Measurements from ENCODE around the gene ABLIM2. TPM values are rescaled to one million over a fixed set of nuclear protein-coding genes. Genes with fewer than 3 reads are reported as not detected.

The ABLIM2 gene
- total RNA-seq, 1 donor from 2014 or later, result 3.5 TPM

DNA sequence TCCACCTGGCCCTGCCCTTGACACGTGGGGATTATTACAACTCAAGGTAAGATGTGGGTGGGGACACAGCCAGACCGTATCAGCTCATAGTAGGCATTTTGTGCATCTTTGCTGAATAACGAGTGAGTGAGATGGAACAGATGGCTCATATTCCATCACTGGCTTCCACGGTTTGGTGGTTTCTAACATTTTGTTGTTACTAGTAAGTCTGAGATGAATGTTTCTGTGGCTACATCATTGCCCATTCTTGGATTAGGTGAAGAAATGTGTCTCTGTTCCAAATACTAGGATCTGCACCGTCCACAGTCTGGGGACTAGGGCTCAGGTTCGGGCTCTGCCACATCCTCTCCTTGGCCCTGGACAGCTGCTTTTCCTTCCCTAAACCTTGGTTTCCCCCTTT is 3.6 kb downstream of the ABLIM2 start:
- peaks cover 9% of the 10 kb centered on the region for H3K4me1 Mint-ChIP-seq
- H3K27me3 Mint-ChIP-seq (ENCODE audit: low read depth), result peaks cover 64% of the 10 kb centered on the region
- H3K27ac Mint-ChIP-seq, result no peak overlapping the region
- no peaks in the 10 kb centered on the region for H3K9me3 Mint-ChIP-seq
- TF ChIP-seq, protein P1, sequence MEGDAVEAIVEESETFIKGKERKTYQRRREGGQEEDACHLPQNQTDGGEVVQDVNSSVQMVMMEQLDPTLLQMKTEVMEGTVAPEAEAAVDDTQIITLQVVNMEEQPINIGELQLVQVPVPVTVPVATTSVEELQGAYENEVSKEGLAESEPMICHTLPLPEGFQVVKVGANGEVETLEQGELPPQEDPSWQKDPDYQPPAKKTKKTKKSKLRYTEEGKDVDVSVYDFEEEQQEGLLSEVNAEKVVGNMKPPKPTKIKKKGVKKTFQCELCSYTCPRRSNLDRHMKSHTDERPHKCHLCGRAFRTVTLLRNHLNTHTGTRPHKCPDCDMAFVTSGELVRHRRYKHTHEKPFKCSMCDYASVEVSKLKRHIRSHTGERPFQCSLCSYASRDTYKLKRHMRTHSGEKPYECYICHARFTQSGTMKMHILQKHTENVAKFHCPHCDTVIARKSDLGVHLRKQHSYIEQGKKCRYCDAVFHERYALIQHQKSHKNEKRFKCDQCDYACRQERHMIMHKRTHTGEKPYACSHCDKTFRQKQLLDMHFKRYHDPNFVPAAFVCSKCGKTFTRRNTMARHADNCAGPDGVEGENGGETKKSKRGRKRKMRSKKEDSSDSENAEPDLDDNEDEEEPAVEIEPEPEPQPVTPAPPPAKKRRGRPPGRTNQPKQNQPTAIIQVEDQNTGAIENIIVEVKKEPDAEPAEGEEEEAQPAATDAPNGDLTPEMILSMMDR (IDR thresholded peaks at IDR 0.05; ENCODE audit: unreplicated experiment), result no peak
- no peaks in the 10 kb centered on the region for H3K36me3 Mint-ChIP-seq
- no peak overlapping the region for H3K4me3 Mint-ChIP-seq
- DNase-seq (ENCODE audit: low spot score in 2 of 2, unreplicated experiment in 2 of 2), result no peak

DNA sequence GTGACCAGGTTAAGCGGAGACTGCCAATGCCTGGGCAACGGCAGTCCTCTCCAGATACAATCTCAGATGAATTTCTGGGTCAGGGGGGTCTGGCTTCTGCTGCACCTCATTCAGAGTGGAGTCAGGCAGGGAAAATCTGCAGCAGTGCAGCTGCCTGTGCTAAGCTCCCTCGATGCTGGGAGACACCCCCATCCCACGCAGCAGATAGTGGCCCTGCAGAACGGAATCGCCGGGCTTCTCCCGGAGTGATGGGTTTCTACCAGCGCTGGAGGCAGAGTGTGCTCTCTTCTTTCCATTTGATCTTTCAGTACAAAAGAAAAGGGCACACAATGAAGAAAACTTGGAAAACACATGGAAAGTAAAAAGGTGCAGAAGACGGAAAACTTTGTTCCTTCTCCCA is 5.2 kb downstream of the ABLIM2 start:
- Mint-ChIP-seq H3K36me3 (no peaks in the 10 kb centered on the region), H3K4me3 (no peak overlapping the region), H3K4me1 (no peaks in the 10 kb centered on the region), H3K9me3 (no peaks in the 10 kb centered on the region), H3K27me3 (ENCODE audit: low read depth) (peaks cover 60% of the 10 kb centered on the region), H3K27ac (no peak overlapping the region)
- TF ChIP-seq, protein P1 (IDR thresholded peaks at IDR 0.05; ENCODE audit: unreplicated experiment), result no peak
- no peak for DNase-seq (ENCODE audit: low spot score in 2 of 2, unreplicated experiment in 2 of 2)

DNA sequence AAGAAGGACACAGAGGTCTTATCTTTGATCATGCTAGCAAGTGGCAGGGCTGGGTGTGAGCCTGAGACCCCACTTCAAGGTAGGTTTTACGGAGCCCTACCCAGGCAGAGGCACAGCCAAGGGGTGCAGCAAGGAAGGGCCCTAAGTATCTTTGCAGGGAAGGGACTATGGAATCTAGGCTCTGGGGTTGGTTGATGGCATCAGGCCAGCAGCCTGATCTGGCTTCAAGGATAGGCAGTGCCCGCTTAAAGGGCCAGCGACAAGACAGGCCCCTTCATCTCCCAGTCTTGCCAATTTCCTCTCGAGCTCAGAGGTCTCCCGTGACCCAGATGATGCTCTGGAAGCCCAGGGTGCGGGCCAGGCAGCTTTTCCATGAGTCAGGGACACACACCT is 5.8 kb downstream of the ABLIM2 start:
- H3K9me3 Mint-ChIP-seq, result no peaks in the 10 kb centered on the region
- no peak for DNase-seq (ENCODE audit: low spot score in 2 of 2, unreplicated experiment in 2 of 2)
- TF ChIP-seq, protein P1 (IDR thresholded peaks at IDR 0.05; ENCODE audit: unreplicated experiment), result no peak
- no peaks in the 10 kb centered on the region for H3K36me3 Mint-ChIP-seq
- H3K4me1 Mint-ChIP-seq, result no peaks in the 10 kb centered on the region
- peaks cover 61% of the 10 kb centered on the region for H3K27me3 Mint-ChIP-seq (ENCODE audit: low read depth)
- no peak overlapping the region for H3K4me3 Mint-ChIP-seq
- H3K27ac Mint-ChIP-seq, result no peak overlapping the region

DNA sequence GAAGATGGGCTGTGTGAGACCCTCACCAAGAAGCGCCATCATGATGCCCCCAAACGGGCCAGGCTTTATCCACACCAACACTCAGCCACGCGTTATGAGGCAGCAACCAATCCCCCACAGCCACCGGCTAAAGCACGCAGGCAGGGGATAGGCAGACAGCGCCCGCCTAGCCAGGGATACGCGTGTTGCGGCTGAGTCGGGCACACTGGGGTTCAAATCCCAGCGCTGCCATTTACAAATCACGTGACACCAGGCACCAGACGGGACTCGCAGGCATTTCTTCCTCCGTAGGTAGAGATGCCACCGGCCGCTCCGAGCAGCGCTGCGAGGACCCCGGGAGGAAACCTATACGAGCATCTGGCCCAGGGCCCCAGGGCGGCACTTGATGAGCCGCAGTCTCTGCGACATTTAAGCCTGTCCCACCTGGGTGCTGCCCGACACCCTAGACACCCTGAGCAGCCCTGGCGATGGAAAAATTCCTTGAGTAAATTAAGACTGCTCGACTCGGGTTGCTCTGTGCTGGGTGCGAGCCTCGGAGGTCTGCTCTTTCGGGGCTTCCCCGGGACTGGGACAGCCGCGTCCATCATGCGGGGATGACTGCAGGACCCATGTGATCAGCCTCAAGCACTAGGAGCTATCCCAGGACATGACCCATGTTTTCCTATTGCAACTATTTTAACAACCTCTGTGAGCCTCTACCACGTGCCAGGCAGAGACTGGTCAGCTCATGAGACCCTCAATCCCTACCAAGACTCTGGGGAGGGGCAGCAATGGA is 6.3 kb downstream of the ABLIM2 start:
- Mint-ChIP-seq H3K27ac (no peak overlapping the region), H3K36me3 (no peaks in the 10 kb centered on the region), H3K9me3 (no peaks in the 10 kb centered on the region), H3K4me3 (no peak overlapping the region), H3K27me3 (ENCODE audit: low read depth) (peaks cover 57% of the 10 kb centered on the region), H3K4me1 (no peaks in the 10 kb centered on the region)
- TF ChIP-seq, protein P1 (IDR thresholded peaks at IDR 0.05; ENCODE audit: unreplicated experiment), result no peak
- DNase-seq (ENCODE audit: low spot score in 2 of 2, unreplicated experiment in 2 of 2), result no peak

DNA sequence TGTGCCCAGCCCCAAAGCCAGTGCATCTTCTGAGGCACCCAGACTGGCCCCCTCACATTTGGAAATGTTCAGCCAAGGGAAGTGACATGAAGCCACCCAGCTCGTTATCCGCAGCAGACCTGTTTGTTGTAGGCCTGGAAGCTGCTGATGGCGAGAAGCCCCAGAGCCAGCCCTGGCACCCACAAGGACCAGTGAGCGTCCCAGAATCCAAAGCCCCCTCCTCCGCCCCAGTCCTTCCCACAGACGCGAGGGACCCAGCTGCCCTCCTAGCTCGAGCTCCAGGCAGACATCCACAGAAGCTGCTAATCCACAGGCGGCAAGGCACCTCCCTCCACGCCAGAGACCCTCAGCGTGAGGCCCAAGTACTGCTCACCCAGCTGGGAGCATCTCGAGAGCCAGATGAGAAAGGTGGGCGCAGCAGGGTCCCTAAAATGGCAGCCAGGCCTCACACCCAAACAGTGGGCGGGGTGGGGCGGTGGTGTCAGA is 7.4 kb downstream of the ABLIM2 start:
- H3K27me3 Mint-ChIP-seq (ENCODE audit: low read depth), result peaks cover 51% of the 10 kb centered on the region
- no peak overlapping the region for H3K4me3 Mint-ChIP-seq
- H3K36me3 Mint-ChIP-seq, result no peaks in the 10 kb centered on the region

More for the DNA sequence above, 7.4 kb downstream of the ABLIM2 start:
- H3K27ac Mint-ChIP-seq, result no peak overlapping the region
- TF ChIP-seq, protein P1 (IDR thresholded peaks at IDR 0.05; ENCODE audit: unreplicated experiment), result no peak
- H3K4me1 Mint-ChIP-seq, result no peaks in the 10 kb centered on the region
- no peaks in the 10 kb centered on the region for H3K9me3 Mint-ChIP-seq
- no peak for DNase-seq (ENCODE audit: low spot score in 2 of 2, unreplicated experiment in 2 of 2)

Data from mesothelial cell of epicardium (in vitro differentiated cells).